ENCODE data around the gene CEP120.

The CEP120 gene

DNA sequence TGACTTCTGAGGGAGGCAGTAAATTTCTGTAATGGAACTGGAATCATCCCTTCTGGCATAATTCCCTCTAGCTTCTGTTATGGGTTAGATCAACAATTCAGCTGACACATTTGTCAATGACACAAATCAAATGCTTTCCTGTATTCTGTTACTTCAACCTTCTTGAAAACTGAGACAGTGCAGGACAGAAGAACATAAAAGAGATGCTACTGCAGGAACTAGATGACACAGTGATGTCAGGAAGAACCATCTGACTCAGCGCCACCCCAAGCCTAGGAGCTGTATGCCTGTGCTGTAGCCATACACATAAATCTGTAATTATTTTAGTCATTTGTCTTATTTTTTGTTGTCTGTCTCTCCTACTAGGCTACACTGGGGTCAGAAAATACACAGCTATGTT, 18.2 kb upstream of the CEP120 start:
- H3K9me3 Mint-ChIP-seq, result no peaks in the 10 kb centered on the region
- no peaks in the 10 kb centered on the region for H3K4me1 Mint-ChIP-seq
- no peak overlapping the region for H3K4me3 Mint-ChIP-seq
- no peak overlapping the region for H3K27ac Mint-ChIP-seq
- H3K27me3 Mint-ChIP-seq (ENCODE audit: low read depth), result no peaks in the 10 kb centered on the region
- no peaks in the 10 kb centered on the region for H3K36me3 Mint-ChIP-seq (ENCODE audit: low read depth)
- no peak for TF ChIP-seq CTCF (IDR thresholded peaks at IDR 0.05; ENCODE audit: unreplicated experiment in 3 of 3)

DNA sequence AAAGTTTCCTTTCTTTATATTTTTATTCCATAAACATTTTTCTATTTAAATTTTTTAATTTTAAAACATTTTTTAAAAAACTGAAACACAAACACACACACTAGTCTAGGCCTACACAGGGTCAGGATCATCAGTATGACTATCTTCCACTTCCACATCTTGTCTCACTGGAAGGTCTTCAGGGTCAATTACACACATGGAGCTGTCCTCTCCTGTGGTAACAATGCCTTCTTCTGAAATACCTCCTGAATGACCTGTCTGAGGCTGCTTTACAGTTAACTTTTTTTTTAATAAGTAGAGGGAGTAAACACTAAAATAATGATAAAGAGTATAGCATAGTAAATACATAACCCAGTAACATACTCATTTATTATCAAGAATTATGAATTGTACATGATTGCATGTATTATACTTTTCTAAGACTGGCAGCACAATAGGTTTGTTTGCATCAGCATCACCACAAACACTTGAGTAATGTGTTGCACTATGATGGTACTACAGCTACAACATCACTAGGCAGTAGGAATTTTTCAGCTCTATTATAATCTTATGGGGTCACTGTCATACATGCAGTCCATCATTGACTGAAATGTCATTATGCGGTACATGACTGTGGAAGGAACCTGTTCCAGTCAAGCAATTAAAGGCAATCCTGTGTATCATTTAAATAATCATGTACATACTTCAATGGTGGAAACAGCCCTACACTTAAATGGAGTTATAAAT, 17.4 kb upstream of the CEP120 start:
- Mint-ChIP-seq H3K36me3 (ENCODE audit: low read depth) (no peaks in the 10 kb centered on the region), H3K9me3 (no peaks in the 10 kb centered on the region)

GRCh38 chr5:123439709-123440108, 16.5 kb upstream of the CEP120 start:
- TF ChIP-seq CTCF (IDR thresholded peaks at IDR 0.05; ENCODE audit: unreplicated experiment in 3 of 3), result no peak
- Mint-ChIP-seq H3K27me3 (ENCODE audit: low read depth) (no peaks in the 10 kb centered on the region), H3K36me3 (ENCODE audit: low read depth) (no peaks in the 10 kb centered on the region), H3K4me3 (no peak overlapping the region), H3K9me3 (no peaks in the 10 kb centered on the region), H3K4me1 (no peaks in the 10 kb centered on the region), H3K27ac (no peak overlapping the region)

More for the DNA sequence above, 17.4 kb upstream of the CEP120 start:
- Mint-ChIP-seq H3K4me1 (no peaks in the 10 kb centered on the region), H3K27me3 (ENCODE audit: low read depth) (no peaks in the 10 kb centered on the region), H3K4me3 (no peak overlapping the region), H3K27ac (no peak overlapping the region)
- TF ChIP-seq CTCF (IDR thresholded peaks at IDR 0.05; ENCODE audit: unreplicated experiment in 3 of 3), result no peak

DNA sequence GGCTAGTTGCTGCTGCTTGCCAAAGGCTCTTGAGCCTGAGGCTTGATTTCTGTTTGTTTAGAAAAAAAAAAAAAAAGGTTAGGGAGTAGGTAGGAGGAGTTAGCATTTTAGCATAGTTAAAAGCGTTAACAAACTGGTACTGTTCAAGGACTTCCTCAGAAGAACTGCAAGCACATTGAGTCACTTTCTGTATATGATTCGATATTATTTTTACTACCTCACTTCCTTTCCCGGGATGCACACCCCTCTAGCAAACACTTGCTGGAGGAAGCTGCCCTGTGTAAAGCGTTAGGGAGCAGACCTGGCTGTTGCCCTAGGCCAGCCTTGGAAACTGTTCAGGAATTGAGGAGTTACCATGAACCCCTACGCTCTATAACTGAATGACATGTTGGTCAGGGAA, 15.7 kb upstream of the CEP120 start:
- Mint-ChIP-seq H3K27ac (no peak overlapping the region), H3K27me3 (ENCODE audit: low read depth) (no peaks in the 10 kb centered on the region), H3K4me1 (no peaks in the 10 kb centered on the region), H3K9me3 (no peaks in the 10 kb centered on the region), H3K36me3 (ENCODE audit: low read depth) (no peaks in the 10 kb centered on the region), H3K4me3 (no peak overlapping the region)
- no peak for TF ChIP-seq CTCF (IDR thresholded peaks at IDR 0.05; ENCODE audit: unreplicated experiment in 3 of 3)

- no peaks in the 10 kb centered on the region for H3K27me3 Mint-ChIP-seq (ENCODE audit: low read depth)
- no peak for TF ChIP-seq CTCF (IDR thresholded peaks at IDR 0.05; ENCODE audit: unreplicated experiment in 3 of 3)
- no peaks in the 10 kb centered on the region for H3K36me3 Mint-ChIP-seq (ENCODE audit: low read depth)
- H3K4me1 Mint-ChIP-seq, result no peaks in the 10 kb centered on the region
- H3K9me3 Mint-ChIP-seq, result no peaks in the 10 kb centered on the region
- no peak overlapping the region for H3K27ac Mint-ChIP-seq
- no peak overlapping the region for H3K4me3 Mint-ChIP-seq
These were observed 15.0 kb upstream of the CEP120 start for GRCh38 chr5:123438244-123438643.

DNA sequence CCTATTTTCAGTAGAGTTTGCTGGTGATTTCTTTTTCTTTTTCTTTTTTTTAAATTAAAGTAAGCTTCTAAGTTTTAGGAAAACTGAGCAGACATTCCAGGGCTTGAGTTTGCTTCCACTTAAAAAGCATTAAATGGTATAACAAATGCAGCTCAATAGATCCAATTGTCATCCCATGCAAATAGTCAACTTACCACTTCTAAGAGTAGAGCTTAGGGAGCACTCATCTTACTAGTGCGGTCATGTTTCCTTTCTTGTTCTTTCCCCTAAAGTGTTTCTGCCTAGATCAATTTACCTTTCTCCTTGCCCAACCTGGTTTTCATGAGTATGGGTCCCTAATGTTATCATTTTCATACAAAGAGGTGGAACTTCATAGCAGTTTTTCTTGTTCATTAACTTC, 13.0 kb upstream of the CEP120 start:
- Mint-ChIP-seq H3K27me3 (ENCODE audit: low read depth) (no peaks in the 10 kb centered on the region), H3K9me3 (no peaks in the 10 kb centered on the region), H3K4me3 (no peak overlapping the region), H3K27ac (no peak overlapping the region), H3K4me1 (no peaks in the 10 kb centered on the region), H3K36me3 (ENCODE audit: low read depth) (no peaks in the 10 kb centered on the region)
- no peak for TF ChIP-seq CTCF (IDR thresholded peaks at IDR 0.05; ENCODE audit: unreplicated experiment in 3 of 3)

Measured in nephron (organoid).